Trophoblast cell (in vitro differentiated cells and primary cell): ENCODE data around the gene TIMELESS.

ENCODE experiments used
- DNase-seq, 2 donors: peaks; one replicate each; pipeline ENCODE4 v3.0.0-alpha.2; 2016
- H2AFZ ChIP-seq: 2 replicates; pipeline ENCODE4 v1.6.1; 2013; ENCODE audit warnings: low read length, moderate library complexity, mild to moderate bottlenecking; ENCODE audit not compliant: insufficient read depth, poor library complexity
- H2AK5ac ChIP-seq: 2 replicates; pipeline ENCODE4 v1.6.1; 2013; ENCODE audit warnings: mild to moderate bottlenecking, low read length
- H2BK120ac ChIP-seq: 2 replicates; pipeline ENCODE4 v1.6.1; 2013; ENCODE audit warnings: low read length, mild to moderate bottlenecking, moderate library complexity; ENCODE audit not compliant: insufficient read depth, poor library complexity
- H2BK12ac ChIP-seq: 2 replicates; pipeline ENCODE4 v1.6.1; 2013; ENCODE audit warnings: mild to moderate bottlenecking, low read length, moderate library complexity
- H2BK5ac ChIP-seq: 2 replicates; pipeline ENCODE4 v1.6.1; 2013; ENCODE audit warnings: low read length, low read depth, moderate library complexity, mild to moderate bottlenecking; ENCODE audit not compliant: poor library complexity
- H3K14ac ChIP-seq: 2 replicates; pipeline ENCODE4 v1.6.1; 2013; ENCODE audit warnings: mild to moderate bottlenecking, low read length
- H3K18ac ChIP-seq: 2 replicates; pipeline ENCODE4 v1.6.1; 2013; ENCODE audit warnings: mild to moderate bottlenecking, low read length
- H3K23ac ChIP-seq: 2 replicates; pipeline ENCODE4 v1.6.1; 2013; ENCODE audit warnings: low read length
- H3K27ac ChIP-seq: 2 replicates; pipeline ENCODE4 v1.5.1; 2013; ENCODE audit warnings: low read depth, mild to moderate bottlenecking, inconsistent platforms, low read length, moderate library complexity
- H3K27me3 ChIP-seq: 2 replicates; pipeline ENCODE4 v1.6.1; 2013; ENCODE audit warnings: inconsistent platforms, mild to moderate bottlenecking, low read length, moderate library complexity; ENCODE audit not compliant: insufficient read depth
- H3K36me3 ChIP-seq, 2 experiments: 1 replicate in 1 of 2; 2 replicates in 1 of 2; pipeline ENCODE4 v1.6.1; 2013; ENCODE audit warnings: low read length in 2 of 2, mild to moderate bottlenecking in 2 of 2, moderate library complexity in 1 of 2; ENCODE audit not compliant: insufficient read depth in 2 of 2, control insufficient read depth in 1 of 2
- H3K4ac ChIP-seq: 2 replicates; pipeline ENCODE4 v1.6.1; 2013; ENCODE audit warnings: low read depth, mild to moderate bottlenecking, low read length, moderate library complexity
- H3K4me1 ChIP-seq, 2 experiments: 1 replicate in 1 of 2; 2 replicates in 1 of 2; pipeline ENCODE4 v1.6.1; 2013; ENCODE audit warnings: low read length in 2 of 2, mild to moderate bottlenecking in 2 of 2, moderate library complexity in 1 of 2; ENCODE audit not compliant: insufficient read depth in 2 of 2, control insufficient read depth in 1 of 2
- H3K4me2 ChIP-seq: 2 replicates; pipeline ENCODE4 v1.6.1; 2013; ENCODE audit warnings: inconsistent platforms, mild to moderate bottlenecking, low read length, moderate library complexity
- H3K4me3 ChIP-seq: 2 replicates; pipeline ENCODE4 v1.5.1; 2013; ENCODE audit warnings: mild to moderate bottlenecking, low read depth, low read length, inconsistent platforms
- H3K79me1 ChIP-seq: one replicate; pipeline ENCODE4 v1.6.1; 2013; ENCODE audit warnings: low read length
- H3K79me2 ChIP-seq: 2 replicates; pipeline ENCODE4 v1.6.1; 2013; ENCODE audit warnings: low read length, mild to moderate bottlenecking; ENCODE audit not compliant: control insufficient read depth, insufficient read depth, poor library complexity
- H3K9ac ChIP-seq: 2 replicates; pipeline ENCODE4 v1.6.1; 2013; ENCODE audit warnings: mild to moderate bottlenecking, low read length
- H3K9me3 ChIP-seq: 2 replicates; pipeline ENCODE4 v1.6.1; 2013; ENCODE audit warnings: low read depth, mild to moderate bottlenecking, control low read depth, inconsistent platforms, low read length; ENCODE audit not compliant: insufficient read depth
- H4K12ac ChIP-seq: 2 replicates; pipeline ENCODE4 v1.6.1; 2013; ENCODE audit warnings: low read depth, mild to moderate bottlenecking, low read length, moderate library complexity
- H4K8ac ChIP-seq: 2 replicates; pipeline ENCODE4 v1.6.1; 2013; ENCODE audit warnings: low read depth, mild to moderate bottlenecking, low read length, moderate library complexity
- H4K91ac ChIP-seq: one replicate; pipeline ENCODE4 v1.6.1; 2013; ENCODE audit warnings: low read depth, mild to moderate bottlenecking, low read length, moderate library complexity
- WGBS: extraction: QIAGEN DNeasy Blood & Tissue Kit; methylation state at CpG from one replicate; pipeline ENCODE4 v1.1.7; 2013; ENCODE audit warnings: missing lambda C conversion rate; ENCODE audit not compliant: insufficient read length, insufficient coverage; ENCODE audit errors: extremely low coverage; 5-methylcytosine and 5-hydroxymethylcytosine counted together

Gene TIMELESS

DNA sequence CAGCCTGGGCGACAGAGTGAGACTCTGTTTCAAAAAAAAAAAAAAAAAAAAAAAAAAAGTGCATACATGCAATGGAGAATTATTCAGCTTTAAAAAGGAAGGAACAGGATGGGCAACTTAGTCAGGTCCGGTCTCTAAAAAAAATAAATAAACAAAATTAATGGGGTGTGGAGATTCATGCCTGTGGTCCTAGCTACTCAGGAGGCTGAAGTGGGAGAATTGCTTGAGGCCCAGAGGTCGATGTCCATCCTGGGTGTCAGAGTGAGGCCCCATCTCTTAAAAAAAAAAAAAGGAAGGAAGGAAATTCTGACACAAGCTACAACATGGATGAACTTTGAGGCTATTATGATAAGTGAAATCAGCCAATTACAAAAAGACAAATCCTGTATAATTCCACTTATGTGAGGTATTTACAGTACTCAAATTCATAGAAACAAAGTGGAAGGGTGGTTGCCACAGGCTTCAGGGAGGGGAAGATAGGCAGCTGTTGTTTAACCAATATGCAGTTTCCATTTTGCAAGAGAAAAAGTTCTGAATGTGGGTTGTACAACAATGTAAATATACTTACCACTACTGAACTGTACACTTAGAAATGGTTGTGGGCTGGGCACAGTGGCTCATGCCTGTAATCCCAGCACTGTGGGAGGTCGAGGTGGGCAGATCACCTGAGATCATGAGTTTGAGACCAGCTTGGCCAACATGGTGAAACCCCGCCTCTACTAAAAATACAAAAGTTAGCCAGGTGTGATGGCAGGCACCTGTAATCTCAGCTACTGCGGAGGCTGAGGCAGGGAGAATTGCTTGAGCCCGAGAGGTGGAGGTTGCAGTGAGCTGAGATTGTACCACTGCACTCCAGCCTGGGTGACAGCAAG is 74.3 kb downstream of the TIMELESS start:
- no peaks in the 10 kb centered on the region for H3K36me3 ChIP-seq
- no peak overlapping the region for H4K91ac ChIP-seq
- no peak overlapping the region for H3K14ac ChIP-seq
- H2AK5ac ChIP-seq, result no peak overlapping the region
- no peak overlapping the region for H3K27ac ChIP-seq
- H3K27me3 ChIP-seq, result no peaks in the 10 kb centered on the region
- no peak overlapping the region for H2BK5ac ChIP-seq
- H3K9ac ChIP-seq, result no peak overlapping the region
- no peak overlapping the region for H3K4me3 ChIP-seq
- H3K4me1 ChIP-seq, result no peaks in the 10 kb centered on the region
- no peaks in the 10 kb centered on the region for H3K9me3 ChIP-seq
- DNase-seq, result no peak
- H2BK120ac ChIP-seq, result no peak overlapping the region
- H3K79me2 ChIP-seq, result no peaks in the 10 kb centered on the region
- H2AFZ ChIP-seq, result no peak overlapping the region
- H3K4ac ChIP-seq, result no peak overlapping the region
- no peak overlapping the region for H2BK12ac ChIP-seq
- H3K4me2 ChIP-seq, result no peak overlapping the region
- no peaks in the 10 kb centered on the region for H3K79me1 ChIP-seq
- H3K18ac ChIP-seq, result no peak overlapping the region
- no peak overlapping the region for H4K12ac ChIP-seq
- no peak overlapping the region for H3K23ac ChIP-seq
- WGBS, result no CpG with 5 or more reads among the region's 7 CpGs
- H4K8ac ChIP-seq, result no peak overlapping the region

DNA sequence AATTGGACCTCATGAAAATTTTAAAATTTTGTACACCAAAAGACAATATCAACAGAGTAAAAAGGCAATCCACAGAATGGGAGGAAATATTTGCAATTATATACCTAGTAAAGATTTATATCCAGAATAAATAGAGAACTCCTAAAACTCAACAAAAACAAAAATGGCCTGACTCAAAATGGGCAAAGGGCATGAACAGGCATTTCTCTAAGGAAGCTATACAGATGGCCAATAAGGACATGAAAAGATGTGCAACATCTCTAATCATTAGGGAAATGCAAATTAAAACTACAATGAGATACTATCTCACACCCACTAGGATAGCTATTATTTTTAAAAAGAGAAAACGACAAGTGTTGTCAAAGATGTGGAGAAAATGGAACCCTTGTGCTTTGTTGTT is 75.7 kb downstream of the TIMELESS start:
- Histone ChIP-seq H3K4me1 (no peaks in the 10 kb centered on the region), H4K8ac (no peak overlapping the region), H3K4me3 (no peak overlapping the region), H3K36me3 (no peaks in the 10 kb centered on the region), H3K23ac (no peak overlapping the region), H2AFZ (no peak overlapping the region), H2BK120ac (no peak overlapping the region), H4K12ac (no peak overlapping the region), H4K91ac (no peak overlapping the region), H3K9ac (no peak overlapping the region), H3K79me1 (no peaks in the 10 kb centered on the region), H3K9me3 (no peaks in the 10 kb centered on the region), H3K18ac (no peak overlapping the region), H2BK5ac (no peak overlapping the region), H2AK5ac (no peak overlapping the region), H3K27ac (no peak overlapping the region), H3K4me2 (no peak overlapping the region), H3K79me2 (no peaks in the 10 kb centered on the region), H3K4ac (no peak overlapping the region), H3K27me3 (no peaks in the 10 kb centered on the region), H3K14ac (no peak overlapping the region), H2BK12ac (no peak overlapping the region)
- DNase-seq, result no peak
- WGBS, result no CpG with 5 or more reads among the region's 1 CpG

DNA sequence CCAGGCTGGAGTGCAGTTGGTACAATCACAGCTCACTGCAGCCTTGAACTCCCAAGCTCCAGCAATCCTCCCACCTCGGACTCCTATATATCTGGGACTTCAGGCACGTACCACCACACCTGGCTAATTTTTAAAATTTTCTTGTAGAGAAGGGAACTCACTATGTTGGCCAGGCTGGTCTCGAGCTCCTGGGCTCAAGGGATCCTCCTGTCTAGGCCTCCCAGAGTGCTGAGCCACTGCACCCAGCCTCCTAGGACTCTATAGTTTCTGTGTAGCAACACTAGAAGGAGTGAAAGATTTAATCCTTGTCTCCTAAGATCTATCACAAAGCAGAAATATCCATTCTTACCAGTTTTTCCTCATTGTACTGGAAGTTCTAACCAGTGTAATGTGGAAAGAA is 82.3 kb downstream of the TIMELESS start:
- H3K4me3 ChIP-seq, result no peak overlapping the region
- H2BK5ac ChIP-seq, result no peak overlapping the region
- no peak overlapping the region for H3K27ac ChIP-seq
- no peak overlapping the region for H4K12ac ChIP-seq
- no peak for DNase-seq
- no peaks in the 10 kb centered on the region for H3K79me1 ChIP-seq
- H3K4ac ChIP-seq, result no peak overlapping the region
- H4K91ac ChIP-seq, result no peak overlapping the region
- H3K14ac ChIP-seq, result no peak overlapping the region
- H3K9me3 ChIP-seq, result no peaks in the 10 kb centered on the region
- no CpG with 5 or more reads among the region's 3 CpGs for WGBS
- no peak overlapping the region for H2BK12ac ChIP-seq
- H3K4me2 ChIP-seq, result no peak overlapping the region
- H3K23ac ChIP-seq, result no peak overlapping the region
- no peaks in the 10 kb centered on the region for H3K27me3 ChIP-seq
- no peak overlapping the region for H2BK120ac ChIP-seq
- H3K18ac ChIP-seq, result no peak overlapping the region
- H3K4me1 ChIP-seq, result no peaks in the 10 kb centered on the region
- H2AK5ac ChIP-seq, result no peak overlapping the region
- H3K79me2 ChIP-seq, result no peaks in the 10 kb centered on the region
- H3K9ac ChIP-seq, result no peak overlapping the region
- H3K36me3 ChIP-seq, result no peaks in the 10 kb centered on the region
- H4K8ac ChIP-seq, result no peak overlapping the region
- no peak overlapping the region for H2AFZ ChIP-seq
